HG02884 (cell line): ENCODE data around the gene CHMP6.

Experiments used
- ATAC-seq: cut with Tn5 transposase; IDR thresholded peaks from one replicate; pipeline ENCODE4 v1.9.1; 2021; ENCODE audit warnings: mild to moderate bottlenecking, moderate library complexity; ENCODE audit not compliant: unreplicated experiment

The CHMP6 gene

DNA sequence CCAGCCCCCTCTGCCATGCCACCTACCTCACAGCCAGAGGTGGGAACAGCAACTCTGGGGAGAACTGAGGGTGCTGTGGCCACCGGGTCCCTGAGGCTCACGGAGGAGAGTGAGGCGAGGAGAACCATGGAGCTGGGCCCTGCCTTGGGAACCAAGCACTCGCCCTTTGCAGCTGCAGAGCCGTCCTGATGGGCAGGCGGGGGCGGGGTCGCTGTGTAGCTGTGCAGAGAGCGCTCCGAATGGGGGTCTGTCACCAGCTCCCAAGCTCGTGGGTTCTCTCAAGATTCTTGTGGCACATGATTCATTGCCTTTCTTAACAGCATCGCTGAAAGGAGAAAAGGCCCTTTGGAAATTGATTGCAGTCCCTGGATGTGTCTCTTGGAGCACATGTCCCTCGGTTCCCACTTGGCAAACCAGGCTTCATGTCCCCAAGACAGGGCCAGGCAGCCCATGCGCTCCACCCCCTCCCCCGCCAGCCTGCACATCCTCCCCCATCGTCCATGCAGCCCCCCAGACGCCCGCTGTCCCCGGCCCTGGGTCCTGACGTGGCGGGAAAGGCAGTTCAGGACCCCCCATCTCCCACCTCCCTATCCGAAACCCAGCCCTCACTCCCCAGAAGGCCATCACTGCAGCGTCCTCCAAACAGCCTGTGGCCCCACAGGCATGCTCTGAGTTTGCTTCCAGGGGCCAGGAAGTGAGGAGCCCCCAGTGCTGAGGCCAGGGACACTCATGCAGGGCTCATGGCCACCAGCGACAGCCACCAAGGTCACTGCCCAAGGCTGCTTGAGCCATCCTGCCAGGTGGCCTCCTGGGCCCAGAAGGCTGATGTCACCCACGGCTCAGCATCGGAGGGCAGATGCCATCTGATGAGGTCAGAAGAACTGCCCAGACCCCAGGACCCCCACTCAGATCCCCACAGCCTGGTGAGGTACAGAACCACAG lies 20.6 kb upstream of the CHMP6 start:
- ATAC-seq: no peak

DNA sequence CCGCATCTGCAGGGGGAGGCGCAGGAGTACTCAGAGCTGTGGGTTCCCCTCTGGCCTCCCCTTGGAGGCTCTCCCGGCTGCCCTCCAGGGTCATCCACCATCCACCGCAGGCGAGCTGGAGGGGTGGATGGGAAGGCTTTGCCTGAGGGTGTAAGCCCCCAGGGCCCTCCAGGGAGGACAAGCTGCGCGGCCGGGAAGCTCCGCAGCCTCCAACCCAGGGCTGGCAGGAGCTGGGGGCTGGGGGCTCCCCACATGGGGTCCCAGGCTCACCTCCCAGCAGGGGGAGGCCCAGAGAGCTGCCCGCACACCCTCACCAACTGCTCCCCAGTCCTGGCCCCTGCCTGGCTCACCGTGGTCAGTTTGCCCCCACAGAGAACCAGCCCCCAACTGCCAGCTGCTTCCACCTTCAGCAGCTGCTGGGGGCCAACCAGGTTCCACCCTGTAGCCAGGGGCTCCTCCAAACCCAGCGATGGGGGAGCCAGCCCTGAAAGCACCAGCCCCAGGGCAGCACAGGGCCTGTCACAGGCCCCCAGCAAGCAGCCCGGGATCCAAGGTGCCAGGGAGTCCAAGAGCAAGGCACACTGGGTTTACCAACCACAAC lies 19.8 kb upstream of the CHMP6 start:
- no peak for ATAC-seq

DNA sequence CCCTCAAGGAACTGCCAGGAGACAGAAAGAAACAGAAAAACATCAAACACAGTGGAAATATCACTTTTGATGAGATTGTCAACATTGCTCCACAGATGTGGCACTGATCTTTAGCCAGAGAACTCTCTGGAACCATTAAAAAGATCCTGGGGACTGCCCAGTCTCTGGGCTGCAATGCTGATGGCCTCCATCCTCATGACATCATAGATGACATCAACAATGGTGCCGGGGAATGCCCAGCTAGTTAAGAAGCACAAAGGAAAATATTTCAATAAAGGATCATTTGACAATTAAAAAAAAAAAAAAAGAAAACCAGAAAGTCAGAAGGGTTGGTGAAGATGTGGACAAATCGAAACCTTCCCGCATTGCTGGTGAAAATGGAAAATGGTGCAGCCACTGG lies 14.9 kb upstream of the CHMP6 start:
- no peak for ATAC-seq

DNA sequence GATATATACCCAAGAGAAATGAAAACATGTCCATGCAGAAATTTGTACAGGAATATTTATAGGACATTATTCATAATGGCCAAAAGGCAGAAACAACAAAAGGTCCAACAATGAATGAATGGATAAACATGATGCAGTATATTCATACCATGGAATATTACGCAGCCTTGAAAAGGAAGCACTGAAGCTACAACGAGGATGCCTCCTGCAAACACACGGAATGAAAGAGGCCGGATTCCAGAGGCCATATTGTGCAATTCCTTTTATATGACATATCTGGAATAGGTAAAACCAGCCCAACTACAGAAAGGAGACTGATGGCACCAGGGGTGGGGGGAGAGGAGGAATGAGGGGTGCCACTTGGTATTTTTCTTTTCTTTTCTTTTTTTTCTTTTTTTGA lies 14.5 kb upstream of the CHMP6 start:
- no peak for ATAC-seq

DNA sequence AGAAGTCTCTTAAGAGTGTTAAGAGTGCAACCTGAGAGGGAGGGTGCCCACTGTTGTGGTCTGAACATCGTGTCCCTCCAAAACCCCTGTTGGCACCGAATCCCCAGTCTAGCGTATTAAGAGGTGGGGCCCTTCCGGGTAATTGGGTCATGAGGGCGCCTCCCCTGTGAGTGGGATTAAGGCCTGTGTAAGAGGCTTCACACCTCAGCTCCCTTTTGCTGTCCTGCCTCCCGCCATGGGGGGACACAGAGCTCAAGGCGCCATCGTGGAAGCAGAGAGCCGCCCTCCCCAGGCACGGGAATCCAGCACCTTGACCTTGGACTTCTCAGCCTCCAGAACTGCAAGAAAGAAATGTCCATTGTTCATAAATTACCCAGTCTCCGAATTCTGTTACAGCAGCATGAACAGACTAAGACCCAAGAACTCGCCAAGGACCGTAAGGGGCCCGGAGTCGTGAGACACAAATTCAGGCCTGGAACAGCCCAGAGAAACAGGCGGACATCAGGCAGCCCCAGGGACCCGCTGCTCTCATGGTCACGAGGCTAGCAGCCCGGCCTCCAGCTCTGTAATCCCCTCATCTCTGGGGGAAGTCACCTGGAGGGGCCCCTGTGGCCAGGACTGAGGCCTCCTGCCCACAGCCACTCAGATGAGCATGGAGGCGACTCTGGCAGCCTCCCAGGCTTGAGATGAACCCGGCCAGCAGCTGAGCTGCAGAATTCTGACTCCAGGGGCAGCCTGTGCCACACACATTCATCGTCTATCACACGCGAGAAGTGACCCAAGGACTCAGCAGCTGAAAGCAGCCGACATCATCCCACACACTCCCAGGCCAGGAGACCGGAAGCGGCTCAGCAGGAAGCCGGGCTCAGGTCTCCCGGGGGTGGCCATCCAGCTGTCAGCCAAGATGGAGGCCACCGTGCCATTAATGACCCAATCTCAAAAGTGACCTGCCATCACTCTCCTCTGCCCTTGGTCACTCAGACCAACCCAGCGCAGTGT lies 12.8 kb upstream of the CHMP6 start:
- ATAC-seq: no peak

DNA sequence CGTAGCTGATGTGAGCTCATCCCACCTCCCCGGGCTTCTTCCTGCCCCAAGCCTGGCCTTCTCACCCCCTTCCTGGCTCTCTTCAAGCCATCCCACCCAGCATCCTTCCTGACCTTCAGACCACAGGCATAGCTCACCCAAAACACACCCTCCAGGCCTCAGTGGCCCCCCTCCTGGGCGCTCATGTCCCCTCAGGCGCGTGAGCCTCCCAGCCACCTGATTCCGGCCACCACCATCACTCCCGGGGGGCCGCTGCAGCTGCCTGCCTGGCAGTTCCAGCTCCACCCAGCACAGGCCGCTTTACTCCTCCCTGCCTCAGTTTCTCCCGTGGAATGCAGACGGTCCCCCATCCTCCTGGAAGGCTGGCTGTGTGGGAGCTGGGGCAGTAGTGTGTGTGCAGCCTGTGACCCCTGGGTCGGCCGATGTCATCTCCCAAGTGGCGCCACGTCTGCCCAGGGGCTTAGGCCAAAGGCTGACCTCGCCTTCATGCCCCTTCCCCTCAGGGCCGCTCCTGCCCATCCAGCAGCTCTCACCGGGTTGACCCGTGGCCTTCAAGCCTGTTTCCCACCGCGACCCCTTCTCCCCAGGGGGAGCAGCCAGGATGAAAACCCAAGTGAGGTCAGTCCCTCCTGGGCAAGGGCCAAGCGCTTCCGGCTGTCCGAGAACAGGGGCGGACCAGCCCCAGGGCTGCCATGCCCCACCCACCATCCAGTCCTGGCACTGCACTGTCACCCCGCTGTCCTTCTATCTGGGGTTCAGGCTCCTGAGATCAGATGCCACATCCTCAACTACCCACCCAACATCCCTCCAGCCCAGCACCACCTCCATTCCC lies 11.9 kb upstream of the CHMP6 start:
- ATAC-seq: no peak

DNA sequence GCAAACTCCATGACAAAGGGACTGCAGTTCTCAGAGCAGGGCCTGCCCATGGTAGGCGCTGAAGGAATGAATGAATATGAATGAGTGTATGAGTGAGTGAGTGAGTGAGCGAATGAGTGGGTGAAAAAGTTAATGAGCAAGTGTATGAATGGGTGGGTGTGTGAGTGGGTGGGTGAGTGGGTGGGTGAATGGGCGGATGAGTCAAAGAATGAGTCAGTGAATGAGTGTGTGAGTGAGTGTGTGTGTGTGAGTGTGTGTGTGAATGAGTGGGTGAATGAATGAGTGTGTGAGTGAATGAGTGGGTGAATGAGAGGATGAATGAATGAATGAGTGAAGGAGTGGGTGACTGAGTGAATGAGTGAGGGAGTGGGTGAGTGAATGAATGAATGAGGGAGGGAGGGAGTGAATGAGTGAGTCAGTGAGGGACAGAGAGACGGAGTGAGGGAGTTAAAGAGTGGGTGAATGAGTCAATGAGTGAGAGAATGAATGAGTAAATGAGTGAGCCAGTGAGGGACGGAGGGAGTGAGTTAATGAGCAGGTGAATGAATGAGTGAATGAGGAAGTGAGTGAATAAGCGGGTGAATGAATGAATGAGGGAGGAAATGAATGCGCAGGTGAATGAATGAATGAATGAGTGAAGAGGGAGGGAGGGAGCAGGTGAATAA lies 11.1 kb upstream of the CHMP6 start:
- ATAC-seq: no peak

DNA sequence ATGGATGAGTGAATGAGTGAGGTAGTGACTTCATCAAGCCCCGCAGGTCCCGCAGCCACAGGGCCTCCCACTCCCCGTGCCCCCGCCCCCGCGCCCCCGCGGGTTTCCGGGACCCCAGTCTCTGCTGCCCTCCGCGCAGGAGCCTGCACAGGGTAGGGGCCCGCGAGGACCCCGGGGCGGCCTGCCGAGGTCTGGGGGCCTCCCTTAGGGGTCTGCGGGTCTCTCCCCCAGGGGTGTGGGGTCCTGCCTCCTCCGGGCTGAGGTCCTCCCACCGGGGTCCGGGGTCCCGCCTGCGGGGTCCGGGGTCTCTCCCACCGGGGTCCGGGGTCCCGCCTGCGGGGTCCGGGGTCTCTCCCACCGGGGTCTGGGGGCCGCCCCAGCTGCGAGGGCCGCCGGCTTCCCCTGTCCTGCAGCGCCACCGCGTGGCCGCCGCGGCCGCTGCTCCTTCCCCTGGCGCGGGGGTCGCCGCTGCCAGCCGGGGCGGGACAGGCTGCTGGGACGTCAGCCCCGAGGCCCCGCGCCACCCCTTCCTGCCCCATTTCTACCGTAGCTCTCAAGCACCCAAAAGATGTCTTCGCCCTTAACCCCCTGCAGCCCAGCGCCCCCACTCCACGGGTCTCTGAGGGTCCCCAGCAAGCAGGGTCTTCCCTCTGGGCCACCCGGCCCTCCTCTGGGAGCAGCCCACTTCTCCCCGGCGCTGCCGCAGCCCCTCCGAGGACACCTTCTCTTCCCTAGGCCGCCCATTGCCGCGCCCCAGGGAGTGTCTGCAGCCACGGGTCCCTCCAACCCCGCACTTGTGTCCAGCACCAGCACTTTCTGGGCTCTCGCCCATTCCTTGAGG lies 10.4 kb upstream of the CHMP6 start:
- ATAC-seq: no peak

DNA sequence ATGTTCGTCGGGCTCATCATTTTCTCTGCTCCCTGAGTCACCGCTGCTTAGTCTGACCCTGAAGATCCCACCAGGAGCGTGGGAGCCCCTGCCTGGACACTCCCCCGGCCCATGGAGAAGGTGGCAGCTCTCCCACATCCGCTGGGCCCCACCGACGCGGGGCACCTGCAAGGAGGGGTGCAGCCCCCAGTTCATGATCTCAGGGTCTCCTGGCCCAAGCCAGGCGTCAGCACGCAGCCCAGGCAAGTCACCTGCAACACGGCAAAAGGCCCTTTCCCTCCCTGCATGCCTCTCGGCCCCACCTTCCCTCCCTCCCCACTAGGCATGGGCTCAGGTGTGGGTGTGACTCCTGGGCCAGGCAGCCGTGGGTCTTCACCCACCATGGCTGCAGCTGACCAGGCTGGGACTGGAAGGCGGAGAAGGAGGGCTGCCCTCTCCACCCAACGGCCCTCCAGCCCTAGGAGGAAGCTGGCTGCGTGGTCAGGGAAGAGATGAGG lies 9.7 kb upstream of the CHMP6 start:
- no peak for ATAC-seq

DNA sequence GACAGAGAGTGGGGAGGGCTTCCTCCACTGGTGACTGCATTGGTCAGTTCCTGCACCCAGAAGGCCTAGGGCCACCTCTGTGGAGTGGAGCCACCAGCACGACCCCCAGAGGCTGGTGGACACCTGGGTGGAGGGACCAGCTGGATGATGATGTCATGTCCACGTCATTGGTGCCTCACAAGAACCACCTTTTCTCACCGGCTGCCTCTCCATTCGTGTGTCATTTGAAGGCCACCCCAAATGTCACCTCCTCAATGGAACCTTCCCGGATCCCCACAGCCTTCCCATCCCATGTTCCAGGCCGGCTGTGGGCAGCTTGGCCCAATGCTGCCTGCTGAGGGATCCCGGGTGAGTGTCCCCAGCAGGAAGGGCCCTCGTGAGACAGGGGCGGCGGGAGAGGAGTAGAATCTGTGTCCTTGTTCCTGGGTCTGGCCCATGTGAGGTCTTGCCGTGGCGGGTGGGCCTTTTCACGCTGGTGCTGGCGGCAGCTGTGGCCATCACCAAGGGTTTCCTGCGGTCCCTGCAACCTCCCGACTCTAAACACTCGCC lies 9.1 kb upstream of the CHMP6 start:
- ATAC-seq: no peak

DNA sequence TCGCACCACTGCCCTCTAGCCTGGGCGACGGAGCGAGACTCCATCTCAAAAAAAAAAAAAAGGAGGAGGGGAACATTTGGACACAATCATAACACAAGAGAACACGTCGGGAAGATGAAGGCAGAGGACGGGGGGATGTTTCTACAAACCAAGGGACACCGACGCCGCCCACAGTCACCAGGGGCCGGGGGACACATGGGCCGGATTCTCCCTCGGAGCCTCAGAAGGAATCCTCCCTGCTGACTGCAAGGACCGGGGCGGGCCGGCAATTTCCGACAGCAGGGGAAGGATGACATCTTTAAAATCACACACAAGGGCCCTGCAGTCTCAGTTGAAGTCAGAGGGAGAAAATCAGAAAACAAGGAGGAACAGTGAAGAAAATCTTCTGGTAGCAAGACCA lies 8.1 kb upstream of the CHMP6 start:
- no peak for ATAC-seq

DNA sequence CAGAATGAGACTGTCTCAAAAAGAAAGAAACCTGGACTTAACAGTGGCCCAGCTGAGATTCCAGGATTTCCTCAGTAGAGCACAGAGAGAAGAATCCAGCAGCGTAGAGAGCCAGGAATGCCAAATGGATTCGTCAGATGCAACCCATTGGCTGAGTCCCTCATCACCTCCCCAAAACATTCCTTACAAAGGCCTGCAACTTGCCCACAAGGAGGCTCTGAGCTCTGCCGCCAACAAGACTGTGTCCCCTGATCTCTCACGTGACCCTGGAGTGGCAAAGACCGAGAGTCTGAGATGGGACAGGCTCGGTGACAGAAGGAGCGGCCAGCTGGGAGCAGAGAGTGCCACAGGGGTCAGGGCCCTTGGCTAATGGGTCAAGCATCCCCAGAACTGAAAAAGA lies 6.9 kb upstream of the CHMP6 start:
- no peak for ATAC-seq

DNA sequence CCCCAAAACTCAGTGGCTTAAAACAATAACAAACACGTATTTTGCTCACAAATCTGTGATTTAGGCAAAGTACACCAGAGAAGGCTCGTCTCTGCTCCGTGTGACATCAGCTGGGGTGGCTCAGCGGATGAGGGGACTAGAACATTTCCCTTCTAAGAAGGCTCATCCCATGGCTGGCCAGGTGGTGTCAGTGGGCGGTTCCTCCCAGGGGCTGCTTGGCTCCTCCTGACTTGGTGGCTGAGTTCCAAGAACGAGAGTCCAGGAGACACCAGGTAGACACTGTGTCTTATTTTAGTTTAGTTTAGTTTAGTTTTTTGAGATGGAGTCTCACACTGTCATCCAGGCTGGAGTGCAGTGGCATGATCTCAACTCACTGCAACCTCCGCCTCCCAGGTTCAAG lies 5.6 kb upstream of the CHMP6 start:
- ATAC-seq: no peak

DNA sequence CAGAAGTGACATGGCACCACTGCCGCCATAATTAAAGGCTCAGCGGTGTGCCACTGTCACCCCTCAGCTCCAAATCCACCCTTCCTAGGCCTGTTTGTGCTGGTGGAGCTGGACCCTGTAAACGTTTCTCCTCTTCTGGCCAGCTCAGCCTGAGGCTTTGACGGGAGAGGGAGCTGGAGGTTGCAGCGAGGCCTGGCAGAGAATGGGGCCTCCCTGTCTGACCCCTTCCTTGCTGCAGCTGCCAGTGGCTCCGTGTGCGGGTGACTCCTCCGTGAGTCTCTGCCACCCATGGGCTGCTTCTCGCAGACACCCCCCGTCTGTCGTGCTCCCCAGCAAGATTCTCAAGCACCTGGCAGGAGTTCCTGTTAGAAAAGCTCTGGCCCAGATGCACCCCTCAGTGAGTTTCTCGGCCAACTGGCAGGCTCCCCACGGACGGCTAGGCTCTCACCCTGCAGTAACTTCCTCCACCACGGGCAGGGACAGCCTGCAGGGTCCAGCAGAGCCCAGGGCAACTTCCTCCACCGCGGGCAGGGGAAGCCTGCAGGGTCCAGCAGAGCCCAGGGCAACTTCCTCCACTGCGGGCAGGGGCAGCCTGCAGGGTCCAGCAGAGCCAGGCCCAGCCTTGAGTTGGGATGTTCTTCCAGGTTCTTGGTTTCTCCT lies 4.7 kb upstream of the CHMP6 start:
- ATAC-seq: no peak

DNA sequence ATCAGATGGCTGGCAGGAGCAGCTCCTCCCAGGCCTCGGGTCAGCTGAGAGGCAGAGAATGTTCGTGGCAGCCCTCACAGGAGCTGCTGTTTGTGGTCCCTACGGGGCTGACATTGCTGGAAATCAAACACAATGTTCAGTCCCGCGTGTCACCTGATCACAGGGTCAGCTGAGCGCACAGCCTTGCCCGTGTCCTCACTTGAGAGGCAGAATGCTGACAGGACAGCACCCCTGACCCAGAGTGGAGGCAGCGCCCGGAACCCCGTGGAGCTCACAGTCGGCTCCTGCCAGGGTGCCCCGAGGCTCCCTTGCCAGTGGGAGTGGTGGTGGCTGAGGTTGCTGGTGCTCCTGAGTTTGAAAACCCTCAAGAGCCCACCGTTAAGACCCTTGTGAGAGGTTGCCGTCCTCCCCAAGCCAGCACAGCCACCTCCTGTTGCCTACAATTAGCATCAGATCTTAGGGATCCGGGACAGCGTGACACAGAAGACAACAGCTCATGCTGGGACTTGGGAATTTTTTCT lies 3.6 kb upstream of the CHMP6 start:
- ATAC-seq: no peak

DNA sequence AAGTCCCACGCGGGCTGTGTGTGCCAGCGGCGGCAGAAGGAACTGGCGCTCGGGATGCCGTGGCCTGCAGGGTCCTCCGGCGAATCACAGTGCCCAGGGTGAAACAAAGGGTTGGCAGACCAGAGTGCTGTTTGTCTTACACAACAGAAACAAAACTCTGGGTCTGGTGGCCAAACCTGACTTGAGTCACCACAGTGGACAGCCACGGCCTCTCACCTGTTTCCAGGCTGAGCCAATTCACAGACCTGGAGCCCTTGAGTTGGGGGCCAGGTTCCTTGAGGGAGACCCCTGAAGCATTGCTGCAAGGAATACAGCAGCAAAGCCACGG lies 2.1 kb upstream of the CHMP6 start:
- ATAC-seq: no peak

DNA sequence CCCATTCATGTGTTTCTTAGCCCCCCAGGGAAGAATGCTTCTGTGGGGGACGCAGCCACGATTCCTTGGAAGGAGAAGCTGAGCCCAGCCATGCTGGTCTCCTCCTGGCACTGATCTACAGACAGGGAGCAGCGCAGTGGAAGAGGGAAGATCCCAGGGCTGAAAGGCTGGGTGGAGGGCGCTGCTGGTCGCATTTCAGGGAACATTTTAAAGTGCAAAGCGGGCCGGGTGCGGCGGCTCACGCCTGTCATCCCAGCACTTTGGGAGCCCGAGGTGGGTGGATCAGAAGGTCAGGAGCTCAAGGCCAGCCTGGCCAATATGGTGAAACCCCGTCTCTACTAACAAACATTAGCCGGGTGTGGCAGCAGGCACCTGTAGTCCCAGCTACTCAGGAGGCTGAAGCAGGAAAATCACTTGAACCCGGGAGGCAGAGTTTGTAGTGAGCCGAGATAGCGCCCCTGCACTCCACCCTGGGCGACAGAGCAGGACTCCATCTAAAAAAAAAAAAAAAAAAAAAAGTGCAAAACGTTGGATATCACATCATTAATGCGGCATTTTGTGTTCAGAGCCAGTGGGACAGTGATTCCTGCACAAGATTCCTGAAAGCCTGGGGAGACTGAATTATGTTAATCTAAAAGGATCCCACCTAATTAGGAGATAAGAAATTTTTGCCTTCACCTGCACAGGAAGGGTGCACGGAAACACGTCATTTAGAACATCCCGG lies 558 bp upstream of the CHMP6 start:
- ATAC-seq: no peak
